ENCODE results near the gene EXOG. TPM values are rescaled to one million over a fixed set of nuclear protein-coding genes. Genes with fewer than 3 reads are reported as not detected.

EXOG gene
- total RNA-seq, 1 experiment from 2014 or later: 13.7 TPM

DNA sequence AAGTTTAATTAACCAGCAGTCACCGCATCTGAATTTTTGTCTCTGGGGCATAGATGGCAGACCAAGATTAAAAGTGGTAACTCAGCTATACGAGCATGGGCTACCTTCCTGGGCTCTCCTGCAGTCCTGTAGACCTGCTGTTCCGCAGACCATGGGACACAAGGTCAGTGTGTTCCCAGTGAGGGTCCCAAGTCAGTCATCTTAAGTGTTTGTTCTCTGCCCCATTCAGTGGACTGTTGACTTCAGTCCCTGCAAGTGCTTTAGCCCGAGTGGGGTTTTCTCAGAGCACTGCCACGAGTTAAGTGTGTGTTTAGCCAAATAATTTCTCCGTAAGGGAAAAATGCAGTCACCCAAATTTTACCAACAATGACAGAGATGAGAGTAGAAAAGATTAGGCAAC is 4.9 kb upstream of the EXOG start (continued):
- TF ChIP-seq, protein P1, sequence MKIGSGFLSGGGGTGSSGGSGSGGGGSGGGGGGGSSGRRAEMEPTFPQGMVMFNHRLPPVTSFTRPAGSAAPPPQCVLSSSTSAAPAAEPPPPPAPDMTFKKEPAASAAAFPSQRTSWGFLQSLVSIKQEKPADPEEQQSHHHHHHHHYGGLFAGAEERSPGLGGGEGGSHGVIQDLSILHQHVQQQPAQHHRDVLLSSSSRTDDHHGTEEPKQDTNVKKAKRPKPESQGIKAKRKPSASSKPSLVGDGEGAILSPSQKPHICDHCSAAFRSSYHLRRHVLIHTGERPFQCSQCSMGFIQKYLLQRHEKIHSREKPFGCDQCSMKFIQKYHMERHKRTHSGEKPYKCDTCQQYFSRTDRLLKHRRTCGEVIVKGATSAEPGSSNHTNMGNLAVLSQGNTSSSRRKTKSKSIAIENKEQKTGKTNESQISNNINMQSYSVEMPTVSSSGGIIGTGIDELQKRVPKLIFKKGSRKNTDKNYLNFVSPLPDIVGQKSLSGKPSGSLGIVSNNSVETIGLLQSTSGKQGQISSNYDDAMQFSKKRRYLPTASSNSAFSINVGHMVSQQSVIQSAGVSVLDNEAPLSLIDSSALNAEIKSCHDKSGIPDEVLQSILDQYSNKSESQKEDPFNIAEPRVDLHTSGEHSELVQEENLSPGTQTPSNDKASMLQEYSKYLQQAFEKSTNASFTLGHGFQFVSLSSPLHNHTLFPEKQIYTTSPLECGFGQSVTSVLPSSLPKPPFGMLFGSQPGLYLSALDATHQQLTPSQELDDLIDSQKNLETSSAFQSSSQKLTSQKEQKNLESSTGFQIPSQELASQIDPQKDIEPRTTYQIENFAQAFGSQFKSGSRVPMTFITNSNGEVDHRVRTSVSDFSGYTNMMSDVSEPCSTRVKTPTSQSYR (CRISPR knock-in tag; IDR thresholded peaks at IDR 0.05): no peak
- no peak for TF ChIP-seq FOXK1 (CRISPR knock-in tag; IDR thresholded peaks at IDR 0.05)
- TF ChIP-seq CDX4 (CRISPR knock-in tag; IDR thresholded peaks at IDR 0.05; ENCODE audit: borderline replicate concordance): no peak
- TF ChIP-seq ZNF425 (CRISPR knock-in tag; conservative IDR thresholded peaks at IDR 0.05): no peak
- no peak for TF ChIP-seq MAX (CRISPR knock-in tag; IDR thresholded peaks at IDR 0.05)
- TF ChIP-seq CTCF (IDR thresholded peaks at IDR 0.05): no peak
- no peak for TF ChIP-seq ZBTB43 (CRISPR knock-in tag; IDR thresholded peaks at IDR 0.05)

DNA sequence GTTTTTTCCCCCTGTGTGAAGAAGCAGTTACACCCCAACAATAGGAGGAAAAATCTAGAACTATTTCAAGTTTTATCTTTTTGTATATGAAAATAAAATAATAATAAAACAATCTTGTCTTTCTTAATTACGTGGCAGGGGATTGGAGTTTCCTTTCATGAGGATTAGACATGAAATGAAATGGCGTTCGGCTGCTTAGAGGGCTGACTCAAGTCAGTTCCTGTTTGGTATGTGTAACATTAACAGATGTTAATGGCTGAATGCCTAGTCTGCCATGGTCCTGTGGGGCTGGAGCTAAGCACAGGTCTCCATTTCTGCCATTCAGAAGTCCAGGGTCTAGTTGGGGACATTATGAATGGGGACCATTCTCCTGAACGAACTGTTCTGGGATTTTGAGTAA is 3.1 kb upstream of the EXOG start:
- H3K27ac Mint-ChIP-seq: no peak overlapping the region
- H3K4me3 Mint-ChIP-seq: no peak overlapping the region
- peaks cover 5% of the 10 kb centered on the region for H3K4me1 Mint-ChIP-seq
- no peaks in the 10 kb centered on the region; the same call in 1 of the 2 replicates for H3K36me3 Mint-ChIP-seq
- no peaks in the 10 kb centered on the region for H3K27me3 Mint-ChIP-seq (ENCODE audit: low read depth)
- ATAC-seq (no peak), DNase-seq (ENCODE audit: low spot score) (no peak)
- POLR2A ChIA-PET: no interaction called here
- no peak for TF ChIP-seq TP53 (CRISPR knock-in tag; IDR thresholded peaks at IDR 0.05)
- TF ChIP-seq FOXK1 (CRISPR knock-in tag; IDR thresholded peaks at IDR 0.05): no peak
- TF ChIP-seq ZNF425 (CRISPR knock-in tag; conservative IDR thresholded peaks at IDR 0.05): no peak
- TF ChIP-seq KAT7 (CRISPR knock-in tag; IDR thresholded peaks at IDR 0.05; ENCODE audit: borderline replicate concordance): no peak
- no peak for TF ChIP-seq NR3C1 (CRISPR knock-in tag; conservative IDR thresholded peaks at IDR 0.05; ENCODE audit: low read depth)
- no peak for TF ChIP-seq MYBL2 (CRISPR knock-in tag; IDR thresholded peaks at IDR 0.05)
- no peak for TF ChIP-seq E2F5 (CRISPR knock-in tag; IDR thresholded peaks at IDR 0.05)
- no peak for TF ChIP-seq RELA (CRISPR knock-in tag; IDR thresholded peaks at IDR 0.05; ENCODE audit: borderline replicate concordance)
- CTCF ChIA-PET: interaction anchor here (0.9 to 1.2 kb wide), 2 partner anchors 29 to 162 kb away, joined by 3 read pairs; no protein-coding TSS in a partner anchor
- no peaks in the 10 kb centered on the region for H3K9me3 Mint-ChIP-seq

Measured in WTC11 (cell line).